NT2/D1 (cell line): Measurements from ENCODE around the gene ACSL6.

ENCODE experiments used
- SUZ12 ChIP-seq: IDR thresholded peaks from 2 replicates; pipeline ENCODE4 v1.6.1; 2011; ENCODE audit not compliant: insufficient read length, insufficient read depth; ENCODE audit errors: extremely low read depth
- ZNF274 ChIP-seq: IDR thresholded peaks from 2 replicates; pipeline ENCODE4 v1.6.1; 2011; ENCODE audit warnings: mild to moderate bottlenecking, low read depth, low read length

GRCh38 chr5:131965826-131966415, 45.5 kb downstream of the ACSL6 start:
- TF ChIP-seq SUZ12: no peak
- no peak for TF ChIP-seq ZNF274
